AG08396 (cell line): ENCODE data around the gene PARP12.
A peak's percentile ranks its signal among the peaks of the same experiment; 100 is the strongest.

Experiments
- DNase-seq: peaks from one replicate; pipeline ENCODE4 v3.0.0; 2012; ENCODE audit warnings: low spot score, mixed read lengths

Gene PARP12

GRCh38 chr7:139991269-139991666, 71.5 kb downstream of the PARP12 start:
- no peak for DNase-seq

- DNase-seq = no peak
These were observed 72.0 kb downstream of the PARP12 start for GRCh38 chr7:139990571-139991268.

GRCh38 chr7:139990142-139990535, 72.6 kb downstream of the PARP12 start:
- no peak for DNase-seq

GRCh38 chr7:139989366-139990141, 73.2 kb downstream of the PARP12 start:
- no peak for DNase-seq

- DNase-seq = no peak
These were observed 74.8 kb downstream of the PARP12 start for GRCh38 chr7:139987691-139988516.

GRCh38 chr7:139985811-139986210, 76.9 kb downstream of the PARP12 start:
- DNase-seq = no peak

GRCh38 chr7:139984642-139985539, 77.9 kb downstream of the PARP12 start:
- no peak for DNase-seq

GRCh38 chr7:139982927-139983920, 79.5 kb downstream of the PARP12 start:
- DNase-seq = peak; percentile 29

- no peak for DNase-seq
These were observed 81.2 kb downstream of the PARP12 start for GRCh38 chr7:139981511-139981895.

- DNase-seq = no peak
These were observed 85.7 kb downstream of the PARP12 start for GRCh38 chr7:139976838-139977656.

GRCh38 chr7:139976055-139976837, 86.5 kb downstream of the PARP12 start:
- DNase-seq = no peak

- DNase-seq = no peak
These were observed 88.5 kb downstream of the PARP12 start for GRCh38 chr7:139974179-139974811.
